Astrocyte of the cerebellum (primary cell): ENCODE results near the gene NPTN.

ENCODE experiments used
- DNase-seq: peaks from one replicate; pipeline ENCODE4 v3.0.0-alpha.2; 2011; ENCODE audit warnings: low read depth
- H3K4me3 ChIP-seq: 2 replicates; pipeline ENCODE4 v1.5.1; 2011; ENCODE audit warnings: mild to moderate bottlenecking, low read depth, low read length, moderate library complexity
- CTCF ChIP-seq: IDR thresholded peaks from 2 replicates; pipeline ENCODE4 v1.5.1; 2012; ENCODE audit warnings: low read length, low read depth, moderate library complexity, mild to moderate bottlenecking; ENCODE audit errors: missing control alignments
- in situ Hi-C: cut with HindIII; loops from 2 replicates; pipeline ENCODE4 v1.10.0; 2017; ENCODE audit warnings: low sequenced_read_pairs

NPTN gene

GRCh38 chr15:73633991-73634495 is 854 bp upstream of the NPTN start:
- in situ Hi-C loops: loop anchor here (5.0 kb wide), 1 partner anchor 48 kb away; the partner anchor contains the start of gene CD276

GRCh38 chr15:73632670-73633058 is 525 bp downstream of the NPTN start:
- TF ChIP-seq CTCF: no peak
- no peak for DNase-seq
- in situ Hi-C loops: loop anchor here (5.0 kb wide), 1 partner anchor 50 kb away; the partner anchor contains the start of gene CD276
- H3K4me3 ChIP-seq: peak overlapping the region; percentile 83

More at GRCh38 chr15:73633991-73634495, 854 bp upstream of the NPTN start:
- peak; percentile 86 for DNase-seq
- TF ChIP-seq CTCF: no peak
- H3K4me3 ChIP-seq: peak overlapping the region; percentile 28

GRCh38 chr15:73631915-73632669 is 1.1 kb downstream of the NPTN start:
- no peak for DNase-seq
- in situ Hi-C loops: loop anchor here (5.0 kb wide), 1 partner anchor 50 kb away; the partner anchor contains the start of gene CD276
- peak overlapping the region; percentile 83 for H3K4me3 ChIP-seq
- TF ChIP-seq CTCF: no peak

GRCh38 chr15:73630921-73631362 is 2.2 kb downstream of the NPTN start:
- TF ChIP-seq CTCF: no peak
- in situ Hi-C loops: loop anchor here (5.0 kb wide), 1 partner anchor 51 kb away; the partner anchor contains the start of gene CD276
- no peak for DNase-seq
- H3K4me3 ChIP-seq: peak overlapping the region; percentile 9

- no peak for DNase-seq
- in situ Hi-C loops: loop anchor here (5.0 kb wide), 1 partner anchor 52 kb away; the partner anchor contains the start of gene CD276
- no peak for TF ChIP-seq CTCF
- no peak overlapping the region for H3K4me3 ChIP-seq
Measured at GRCh38 chr15:73629798-73630429, 3.3 kb downstream of the NPTN start.

- H3K4me3 ChIP-seq: no peak overlapping the region
- DNase-seq: no peak
- no peak for TF ChIP-seq CTCF
- in situ Hi-C loops: no loop called here
Measured at GRCh38 chr15:73628976-73629797, 4.0 kb downstream of the NPTN start.
